Stimulated activated CD8-positive, alpha-beta memory T cell treated with anti-CD3 and anti-CD28 coated beads, Interleukin-4, amount 100 ng/mL, for 24 hours (primary cell): ENCODE results near the gene MICB.
A peak's percentile ranks its signal among the peaks of the same experiment; 100 is the strongest.
"Not testable (repeated sequence)": the region's sequence is repeated elsewhere in the genome, so short reads cannot be mapped to it uniquely, and the experiment has no call there.

Experiments used
- DNase-seq: peaks from one replicate; pipeline ENCODE4 v3.0.0-alpha.2; 2020; ENCODE audit warnings: low read depth

The MICB gene

DNA sequence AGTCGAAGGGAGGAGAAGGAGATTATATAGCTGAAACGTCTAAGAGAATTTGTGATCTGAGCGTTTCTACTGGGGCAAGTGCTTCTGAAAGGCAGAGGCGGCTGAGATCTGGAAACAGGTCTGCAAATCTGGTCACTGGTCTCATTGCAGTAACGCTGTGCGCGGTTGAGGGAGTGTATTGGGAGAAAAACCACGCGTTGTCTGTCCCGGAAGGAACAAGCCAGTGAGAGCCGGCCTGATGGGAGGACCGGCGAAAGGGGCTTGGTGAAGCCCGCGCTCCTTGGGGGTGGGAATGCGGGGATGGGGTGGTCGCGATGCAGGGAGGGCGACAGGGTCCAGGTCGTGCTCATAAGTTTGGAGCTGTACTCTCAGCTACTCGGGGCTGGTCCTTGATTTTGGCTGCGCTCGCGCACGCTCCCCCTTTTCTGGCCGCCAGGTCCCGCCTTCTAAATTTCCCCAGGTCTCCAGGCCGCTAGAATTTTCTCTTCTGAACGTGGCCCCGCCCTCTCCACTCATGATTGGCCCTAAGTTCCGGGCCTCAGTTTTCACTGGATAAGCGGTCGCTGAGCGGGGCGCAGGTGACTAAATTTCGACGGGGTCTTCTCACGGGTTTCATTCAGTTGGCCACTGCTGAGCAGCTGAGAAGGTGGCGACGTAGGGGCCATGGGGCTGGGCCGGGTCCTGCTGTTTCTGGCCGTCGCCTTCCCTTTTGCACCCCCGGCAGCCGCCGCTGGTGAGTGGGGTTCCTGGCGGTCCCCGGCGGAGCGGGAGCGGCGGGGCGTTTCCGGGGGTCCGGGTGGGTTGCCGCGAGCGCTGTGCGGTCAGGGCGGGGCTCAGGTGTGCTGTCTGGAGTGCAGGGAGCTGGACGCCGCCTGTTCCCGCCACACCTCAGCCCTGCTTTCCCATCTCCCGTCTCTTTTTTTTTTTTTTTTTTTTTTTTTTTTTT, at the start of gene MICB:
Gene MICB, plus strand, starts transcription at position 615 of the 946 bp plus-strand sequence. Its CDS starts 49 bp downstream, at position 664.
- DNase-seq = peak; percentile 78

DNA sequence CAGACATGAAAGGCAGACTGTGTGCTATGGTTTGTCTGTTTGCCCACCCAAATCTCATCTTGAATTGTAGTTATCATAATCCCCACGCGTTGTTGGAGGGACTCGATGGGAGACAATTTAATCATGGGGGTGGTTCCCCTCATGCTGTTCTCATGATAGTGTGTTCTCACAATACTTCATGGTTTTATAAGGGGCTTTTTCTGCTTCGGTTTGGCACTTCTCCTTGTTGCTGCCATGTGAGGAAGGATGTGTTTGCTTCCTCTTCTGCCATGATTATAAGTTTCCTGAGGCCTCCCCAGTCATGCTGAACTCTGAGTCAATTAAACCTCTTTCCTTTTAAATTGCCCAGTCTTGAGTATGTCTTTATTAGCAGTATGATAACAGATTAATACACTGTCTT, 47.2 kb upstream of the MICB start:
- no peak for DNase-seq

GRCh38 chr6:31452859-31453258, 45.1 kb upstream of the MICB start:
- no peak for DNase-seq

- DNase-seq = no peak
Observed at GRCh38 chr6:31453259-31453658, 44.7 kb upstream of the MICB start.

GRCh38 chr6:31459864-31460263, 38.1 kb upstream of the MICB start:
- not testable (repeated sequence) for DNase-seq

DNA sequence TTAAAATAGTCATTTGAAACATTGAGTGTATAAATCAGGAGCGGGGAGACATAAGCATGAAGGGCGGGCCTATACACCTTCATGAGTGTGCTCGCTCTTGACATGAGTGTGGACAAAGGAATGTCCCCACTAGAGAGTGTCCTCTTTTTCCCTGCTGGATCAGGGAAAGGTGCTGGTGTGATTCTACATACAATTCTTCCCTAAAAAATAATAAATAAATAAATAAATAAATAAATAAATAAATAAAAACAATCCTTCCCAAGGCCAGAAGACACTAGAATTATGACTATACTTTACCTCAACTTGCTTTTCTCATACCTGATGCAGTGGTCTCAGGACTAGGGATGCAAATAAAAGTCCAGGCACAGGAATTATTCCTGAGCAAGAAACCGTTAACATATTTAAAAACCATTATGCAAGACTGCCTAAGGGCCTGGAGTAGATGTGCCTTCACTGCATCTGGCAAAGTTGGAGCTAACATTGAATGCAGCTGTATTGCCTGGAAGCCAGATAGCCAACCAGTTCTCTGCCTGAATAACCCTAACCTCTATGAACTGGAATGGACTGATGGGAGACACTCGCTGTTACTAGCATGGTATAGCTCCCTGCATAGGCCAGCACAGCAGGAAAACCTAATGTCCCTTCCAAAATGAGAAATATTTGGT, 37.5 kb upstream of the MICB start:
- DNase-seq = no peak

DNA sequence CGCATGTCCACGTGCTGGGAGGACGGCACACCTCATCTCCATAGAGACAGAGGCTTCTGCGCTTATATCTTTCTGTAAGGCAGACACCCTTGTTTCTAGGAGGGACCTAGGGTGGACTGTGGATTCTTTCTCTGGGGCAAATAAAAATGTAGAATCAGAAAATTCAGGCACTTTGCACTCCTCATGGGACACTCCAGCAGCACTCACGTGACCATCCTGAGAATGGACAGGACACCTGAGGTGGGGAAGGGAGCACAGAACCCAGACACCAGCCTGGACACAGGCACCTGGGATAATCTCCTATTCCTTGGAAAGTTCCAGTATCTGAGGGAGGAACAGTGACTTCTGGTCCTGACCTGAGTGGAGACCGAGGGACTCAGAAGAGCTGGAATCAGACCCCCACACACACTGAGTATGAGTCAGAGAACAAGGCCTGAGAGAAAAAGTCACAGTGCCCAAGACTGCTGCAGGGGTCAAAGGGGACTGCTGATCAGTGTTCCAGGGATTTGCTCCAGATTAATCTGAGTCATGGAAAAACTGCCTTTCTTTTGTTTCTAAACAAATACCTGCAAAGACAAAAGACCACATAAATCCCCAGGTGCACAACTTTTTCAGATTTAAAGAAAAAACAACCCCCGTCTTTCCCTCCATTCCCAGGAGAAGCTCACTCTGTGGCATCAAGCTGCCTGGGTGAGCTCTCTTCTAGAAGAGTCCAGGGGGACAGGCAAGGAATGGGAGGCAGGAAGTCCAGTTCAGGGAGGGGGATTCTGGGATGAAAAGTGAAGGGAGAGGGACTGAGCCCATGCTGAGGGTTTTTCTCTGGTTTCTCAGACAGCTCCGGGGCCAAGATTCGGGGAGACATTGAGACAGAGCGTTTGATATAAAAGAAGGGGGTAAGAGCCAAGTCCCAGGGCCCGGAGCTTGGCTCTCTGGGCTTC, 35.6 kb upstream of the MICB start:
- DNase-seq = no peak

DNA sequence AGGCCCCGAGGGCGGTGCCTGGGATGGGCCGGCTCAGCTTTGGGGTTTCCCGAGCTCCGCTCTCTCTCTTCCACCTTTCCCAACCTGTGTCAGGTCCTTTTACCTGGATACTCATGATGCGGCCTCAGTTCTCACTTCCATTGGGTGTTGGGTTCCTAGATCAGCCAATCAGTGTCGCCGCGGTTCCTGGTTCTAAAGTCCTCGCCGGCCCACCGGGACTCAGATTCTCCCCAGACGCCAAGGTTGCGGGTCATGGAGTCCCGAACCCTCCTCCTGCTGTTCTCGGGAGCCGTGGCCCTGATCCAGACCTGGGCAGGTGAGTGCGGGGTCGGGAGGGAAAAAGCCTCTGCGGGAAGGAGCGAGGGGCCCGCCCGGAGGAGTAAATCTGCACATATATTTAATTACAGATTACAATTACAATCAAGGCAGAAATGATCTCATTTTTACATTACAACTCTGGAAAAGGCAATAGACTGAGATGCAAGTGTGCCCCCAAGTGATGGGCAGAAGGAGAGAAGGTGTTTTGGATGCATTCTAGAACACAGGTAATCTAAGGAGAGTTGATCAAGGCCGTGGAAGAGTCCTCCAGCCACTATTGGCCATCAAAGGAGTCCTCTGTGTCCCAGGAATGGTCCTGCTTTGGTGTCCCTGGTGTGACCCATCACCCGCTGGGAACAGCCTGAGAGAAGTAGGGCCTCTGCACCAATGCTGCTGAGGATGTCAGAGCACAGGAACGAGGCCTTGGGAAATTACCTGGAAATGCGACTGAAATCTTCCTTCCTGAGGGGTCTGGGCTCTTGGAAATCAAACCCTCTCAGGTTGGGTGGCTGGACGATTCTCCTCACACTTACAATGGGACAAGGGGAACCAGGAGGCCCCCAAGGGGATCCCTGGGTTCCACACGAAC, 34.7 kb upstream of the MICB start:
- DNase-seq = peak; percentile 71

- DNase-seq = no peak
Observed at GRCh38 chr6:31464252-31465184, 33.4 kb upstream of the MICB start.

GRCh38 chr6:31465185-31465536, 32.8 kb upstream of the MICB start:
- DNase-seq = no peak

- no peak for DNase-seq
Observed at GRCh38 chr6:31465718-31466117, 32.2 kb upstream of the MICB start.

GRCh38 chr6:31466466-31466865, 31.5 kb upstream of the MICB start:
- no peak for DNase-seq

- DNase-seq = no peak
Observed at GRCh38 chr6:31467151-31467550, 30.8 kb upstream of the MICB start.

DNA sequence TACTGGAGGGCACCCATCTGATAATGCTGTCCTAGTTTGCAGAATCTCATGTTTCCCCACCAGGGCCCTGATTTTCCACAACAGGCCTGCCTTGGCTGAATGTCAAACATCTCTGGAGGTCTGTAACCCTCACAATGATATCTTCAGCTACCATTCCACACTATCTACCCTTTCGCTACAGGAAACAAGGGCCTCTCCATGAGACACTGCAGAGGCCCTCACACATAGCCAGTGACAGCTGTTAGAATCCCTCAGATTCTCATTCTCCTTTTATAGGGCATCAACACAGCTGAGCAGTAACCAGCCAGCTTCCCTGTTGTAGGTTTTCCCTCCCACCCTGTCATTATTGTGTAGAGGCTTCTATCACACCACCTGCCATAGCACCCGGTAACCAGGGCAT, 29.6 kb upstream of the MICB start:
- no peak for DNase-seq

DNA sequence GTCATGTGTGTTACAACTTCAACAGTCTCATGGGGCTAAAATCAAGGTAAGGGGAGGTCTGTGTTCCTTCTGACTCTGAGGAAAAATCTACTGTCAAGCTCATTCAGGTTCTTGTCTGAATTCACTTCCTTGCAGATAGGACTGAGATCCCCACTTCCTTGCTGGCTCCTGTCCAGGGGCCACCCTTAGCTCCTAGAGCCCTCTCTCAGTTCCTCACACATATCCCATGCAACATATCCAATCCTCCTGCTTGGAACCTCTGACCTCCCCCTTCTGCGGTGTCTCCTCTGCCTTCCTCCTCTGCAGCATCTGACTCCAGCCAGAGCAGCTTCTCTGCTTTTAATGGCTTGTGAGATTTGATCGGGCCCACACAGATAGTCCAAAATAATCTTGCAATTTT, 27.1 kb upstream of the MICB start:
- DNase-seq = no peak

- no peak for DNase-seq
Observed at GRCh38 chr6:31471711-31472110, 26.2 kb upstream of the MICB start.

DNA sequence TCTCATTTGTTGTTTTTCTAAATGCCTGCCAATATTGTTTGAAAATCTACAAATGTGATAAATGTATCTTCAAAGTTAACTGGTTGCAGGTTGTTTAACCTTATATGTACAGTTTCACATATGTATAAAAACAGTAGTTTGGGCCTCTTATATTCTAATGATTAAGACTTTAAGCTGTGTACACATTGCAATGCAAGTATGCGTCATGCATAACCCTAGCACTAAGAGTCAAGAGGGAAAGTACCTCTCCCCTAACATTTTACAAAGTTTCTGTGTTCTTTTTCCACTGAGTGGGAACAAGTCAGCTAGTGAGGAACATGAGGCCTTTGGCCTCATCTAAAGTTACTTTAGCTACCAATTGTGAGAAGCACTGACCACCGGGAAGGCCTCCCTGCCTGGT, 25.7 kb upstream of the MICB start:
- DNase-seq = no peak

DNA sequence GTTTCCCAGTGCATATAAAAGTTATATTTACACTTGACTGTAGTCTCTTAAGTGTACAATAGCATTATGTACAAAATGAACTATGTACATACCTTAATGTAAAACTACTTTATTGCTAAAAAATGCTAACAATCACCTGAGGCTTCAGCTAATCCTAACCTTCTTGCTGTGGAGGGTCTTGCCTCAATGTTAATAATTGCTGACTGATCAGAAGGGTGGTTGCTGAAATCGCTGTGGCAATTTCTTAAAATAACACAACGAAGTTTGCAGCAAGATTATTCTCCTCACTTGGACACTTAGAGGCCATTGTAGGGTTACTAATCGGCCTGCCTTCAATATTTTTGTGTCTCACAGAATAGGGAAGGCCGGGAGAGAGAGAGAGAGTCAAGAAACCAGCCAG, 24.7 kb upstream of the MICB start:
- DNase-seq = no peak

DNA sequence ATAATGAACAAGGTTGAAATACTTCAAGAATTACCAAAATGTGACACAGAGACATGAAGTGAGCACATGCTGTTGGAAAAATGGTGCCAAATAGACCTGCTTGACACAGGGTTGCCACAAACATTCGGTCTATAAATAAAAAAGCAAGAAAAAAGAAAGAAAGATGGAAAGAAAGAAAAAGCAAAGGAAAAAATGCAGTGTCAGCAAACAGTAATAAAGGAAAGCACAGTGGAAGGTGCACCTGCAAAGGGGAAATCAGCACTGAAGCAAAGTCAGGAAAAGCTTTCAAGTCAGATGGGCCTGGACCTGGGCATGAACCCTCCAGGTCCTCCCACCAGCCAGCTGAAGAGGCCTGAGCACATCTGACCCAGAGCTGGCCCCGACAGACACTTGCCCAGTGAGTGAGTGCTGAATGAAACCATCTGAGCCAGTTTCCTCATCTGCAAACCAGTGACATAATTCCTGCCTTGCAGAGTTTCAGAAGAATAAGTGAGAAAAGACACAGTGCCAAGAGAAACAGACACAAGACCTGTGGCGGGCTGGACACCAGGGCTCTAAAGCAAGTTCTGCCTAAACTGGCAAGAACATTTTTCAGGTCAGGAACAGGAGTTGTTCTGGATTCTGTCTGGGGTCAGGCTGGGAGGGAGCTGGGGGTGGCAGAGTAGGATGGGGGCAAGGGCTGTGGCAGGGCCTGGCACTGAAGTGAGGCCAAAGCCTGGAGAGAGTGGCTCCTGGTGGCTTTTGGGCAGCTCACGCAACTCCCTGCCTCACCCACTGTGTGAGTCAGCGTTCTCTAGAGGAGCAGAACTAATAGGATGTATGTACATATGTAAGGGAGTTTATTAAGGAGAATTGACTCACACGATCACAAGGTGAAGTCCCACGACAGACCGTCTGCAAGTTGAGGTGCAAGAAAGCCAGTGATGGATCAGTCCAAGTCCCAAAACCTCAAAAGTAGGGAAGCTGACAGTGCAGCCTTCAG, 23.9 kb upstream of the MICB start:
- DNase-seq = no peak
